ELF-1 (cell line): ENCODE results near the gene PRKCZ.

Experiments used
- DNase-seq: peaks from one replicate; pipeline ENCODE4 v3.0.0-alpha.2; 2016; ENCODE audit warnings: low read depth, low spot score

The PRKCZ gene

DNA sequence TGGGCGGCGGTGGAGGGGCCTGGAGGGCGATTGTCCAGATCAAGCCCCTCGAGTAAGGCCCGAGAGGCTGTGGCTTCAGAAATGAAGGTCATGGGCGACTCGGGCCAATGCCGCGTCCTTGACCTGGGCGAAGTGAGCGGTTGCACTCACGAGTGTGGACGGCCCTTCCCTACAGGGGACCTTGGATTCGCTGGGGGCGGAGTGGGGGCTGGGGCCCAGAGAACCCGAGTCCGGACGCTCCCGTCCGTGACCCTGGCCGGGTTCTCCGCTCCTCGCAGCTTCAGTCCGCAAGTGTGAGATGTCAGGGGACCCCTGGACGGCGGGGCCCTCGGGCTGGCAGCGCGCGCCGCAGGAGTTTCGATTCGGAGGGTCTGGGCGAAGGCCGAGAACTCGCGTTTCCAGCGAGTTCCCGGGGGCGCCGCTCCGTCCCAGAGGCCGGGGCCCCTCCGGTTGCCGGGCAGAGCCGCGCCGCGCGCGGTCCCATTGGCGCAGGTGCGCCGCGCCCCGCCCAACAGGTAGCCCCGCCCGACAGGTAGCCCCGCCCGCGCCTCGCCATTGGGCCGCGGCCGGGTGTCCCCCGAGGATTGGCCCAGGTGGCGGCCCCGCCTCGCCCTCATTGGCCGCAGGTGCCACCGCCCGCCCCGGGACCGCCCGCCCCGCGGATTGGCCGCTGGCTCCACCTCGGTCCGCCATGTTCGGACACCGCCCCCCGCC, at the start of gene PRKCZ:
Gene PRKCZ, plus strand, starts transcription at position 694 of the 714 bp plus-strand sequence. CDS start 220 bp downstream, outside the sequence.
- DNase-seq = peak; percentile 94

DNA sequence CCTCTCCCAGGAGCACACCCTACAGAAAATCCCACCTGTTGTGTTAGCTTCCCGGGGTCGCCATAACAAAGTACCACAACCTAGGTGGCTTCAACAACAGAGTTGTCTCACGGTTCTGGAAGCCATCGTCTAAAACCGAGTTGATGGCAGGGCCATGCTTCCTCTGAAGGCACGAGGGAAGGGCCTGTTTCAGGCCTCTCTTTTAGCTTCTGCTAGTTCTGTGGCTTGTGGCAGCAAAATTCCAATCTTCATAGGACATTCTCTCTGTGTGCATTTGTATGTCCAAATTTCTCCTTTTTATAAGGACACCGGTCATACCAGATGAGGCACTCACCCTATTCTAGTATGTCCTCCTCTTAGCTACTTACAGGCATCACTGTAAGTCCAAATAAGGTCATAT, 49.8 kb upstream of the PRKCZ start:
- DNase-seq = no peak

DNA sequence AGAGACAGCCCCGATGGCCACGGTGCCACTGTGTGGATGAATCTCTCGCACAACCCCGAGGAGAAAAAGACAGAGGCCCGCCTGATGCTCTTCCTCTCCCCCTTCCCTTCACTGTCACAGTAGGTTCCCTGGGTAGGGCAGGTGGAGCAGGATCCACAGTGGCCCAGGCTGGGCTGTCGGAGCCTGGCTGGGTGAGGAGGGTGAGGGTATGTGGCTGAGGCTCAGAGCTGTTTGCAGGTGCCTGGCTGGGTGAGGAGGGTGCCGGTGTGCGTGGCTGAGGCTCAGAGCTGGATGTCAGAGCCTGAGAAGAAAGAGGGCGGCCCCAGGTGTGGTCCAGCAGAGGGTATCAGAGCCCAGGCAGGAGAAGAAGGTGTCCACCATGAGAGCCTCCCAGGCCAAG, 49.4 kb upstream of the PRKCZ start:
- no peak for DNase-seq

DNA sequence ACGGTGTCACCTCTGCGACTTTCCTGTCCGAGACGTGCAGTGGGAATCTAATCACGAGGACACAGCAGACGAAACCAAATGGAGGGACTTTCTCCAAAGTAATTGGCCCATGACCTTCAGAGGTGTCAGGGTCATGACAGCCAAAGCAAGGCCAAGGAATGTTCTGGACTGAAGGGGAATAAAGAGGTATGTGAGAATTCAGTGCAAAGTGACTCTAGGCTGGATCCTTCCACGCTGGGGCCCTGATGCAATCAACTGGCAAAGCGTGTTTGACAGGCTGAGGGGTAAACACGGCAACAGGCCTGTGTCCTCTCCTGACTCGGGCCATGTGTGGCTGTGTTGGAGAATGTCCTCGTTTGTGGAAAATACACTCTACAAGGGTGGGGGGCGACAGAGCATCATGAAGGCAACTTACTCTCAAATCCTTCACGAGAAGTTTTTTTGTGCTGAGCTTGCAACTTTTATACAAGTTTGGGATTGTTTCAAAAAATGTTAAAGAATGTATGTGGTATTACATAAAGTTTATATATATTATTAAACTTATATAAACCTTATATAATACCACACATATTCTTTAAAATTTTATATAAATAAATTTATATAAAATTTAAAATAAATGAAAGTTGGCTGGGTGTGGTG, 48.3 kb upstream of the PRKCZ start:
- DNase-seq = peak; percentile 75

DNA sequence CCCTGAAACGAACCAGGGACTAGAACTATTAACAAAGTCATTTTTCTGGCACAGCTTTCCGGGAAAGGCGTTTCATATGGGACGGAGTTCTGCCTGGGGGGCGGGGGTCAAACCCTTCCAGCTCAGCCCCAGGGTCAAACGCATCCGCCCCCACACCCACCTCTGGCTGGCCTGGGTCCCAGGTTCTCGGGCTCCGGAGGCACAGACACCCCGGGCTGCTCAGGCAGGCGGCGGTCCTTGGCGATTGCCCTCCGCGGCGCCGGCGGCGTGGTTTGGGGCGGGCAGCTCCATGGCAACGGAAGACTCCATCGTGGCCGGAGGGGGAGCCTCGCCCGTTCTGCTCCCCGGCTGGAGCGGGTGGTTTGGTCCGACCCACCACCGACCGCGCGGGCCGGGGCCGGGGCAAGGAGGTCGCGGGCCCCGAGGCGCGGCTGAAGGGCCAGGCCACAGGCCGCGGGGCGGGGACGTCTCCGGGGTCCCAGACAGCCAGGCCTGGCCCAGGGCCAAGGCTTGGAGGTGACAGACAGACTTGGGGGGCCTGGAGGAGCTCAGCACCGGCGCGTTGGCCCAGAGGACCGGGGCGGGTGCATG, 46.6 kb upstream of the PRKCZ start, which contains the start of gene CFAP74:
Gene CFAP74, minus strand, starts transcription at position 246 of the 591 bp plus-strand sequence. CDS start 12,830 bp downstream, outside the sequence.
- DNase-seq = peak; percentile 88

DNA sequence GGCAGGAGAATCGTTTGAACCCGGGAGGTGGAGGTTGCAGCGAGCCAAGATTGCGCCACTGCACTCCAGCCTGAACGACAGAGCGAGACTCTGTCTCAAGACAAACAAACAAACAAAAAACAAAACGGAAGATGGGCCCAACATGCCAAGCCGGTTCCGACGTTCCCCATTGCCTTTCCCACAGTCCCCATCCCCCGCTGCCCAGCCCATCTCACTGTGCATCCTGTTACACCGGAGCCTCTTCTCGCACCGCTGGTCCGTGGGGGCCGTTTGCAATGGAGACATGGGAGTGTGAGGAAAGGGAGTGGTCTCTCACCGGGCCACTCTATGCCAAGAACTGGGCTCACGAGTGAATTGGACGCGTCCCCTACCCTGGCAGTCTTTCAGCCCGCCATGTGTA, 45.4 kb upstream of the PRKCZ start:
- DNase-seq = no peak

DNA sequence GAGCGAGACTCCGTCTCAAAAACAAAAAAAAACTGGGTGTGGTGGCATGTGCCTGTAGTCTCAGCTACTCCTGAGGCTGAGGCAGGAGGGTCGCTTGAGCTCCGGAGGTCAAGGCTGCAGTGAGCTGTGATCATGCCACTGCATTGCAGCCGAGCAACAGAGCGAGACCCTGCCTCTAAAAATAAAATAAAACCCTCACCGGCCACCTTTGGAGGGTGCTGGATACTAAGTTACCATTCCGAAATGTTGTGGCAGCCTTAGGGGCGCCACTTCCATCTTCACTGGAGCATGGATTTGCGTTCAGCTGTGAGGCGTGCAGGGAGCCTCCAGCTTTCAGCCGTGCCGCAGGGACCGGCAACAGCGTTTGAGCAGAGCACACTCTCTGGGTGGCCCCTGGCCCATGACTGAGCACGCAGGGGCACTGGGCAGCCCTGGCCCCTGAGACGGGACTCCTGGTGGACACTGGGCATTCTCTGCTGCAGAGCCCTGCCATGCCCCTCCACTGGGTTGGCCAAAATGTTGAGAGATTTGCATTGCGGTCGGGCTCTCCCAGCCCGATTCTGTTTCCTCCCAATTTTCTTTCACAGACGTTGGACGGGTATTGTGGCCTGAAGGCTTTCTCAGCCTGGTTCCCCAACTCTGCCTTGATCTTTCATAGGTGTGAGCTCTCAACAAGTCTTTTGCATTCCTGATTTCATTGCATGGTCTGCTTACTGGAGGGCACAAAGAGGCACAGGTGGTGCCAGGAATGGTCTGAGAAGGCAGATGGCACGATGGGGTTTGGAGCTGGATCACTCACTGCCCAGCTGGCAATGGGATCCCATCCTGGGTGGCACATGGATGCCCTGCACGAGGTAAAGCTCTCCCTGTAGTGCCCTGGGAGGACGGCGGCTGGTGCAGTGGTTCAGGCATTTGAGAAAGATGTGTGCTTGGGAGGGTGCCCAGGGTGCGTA, 40.8 kb upstream of the PRKCZ start:
- DNase-seq = no peak

DNA sequence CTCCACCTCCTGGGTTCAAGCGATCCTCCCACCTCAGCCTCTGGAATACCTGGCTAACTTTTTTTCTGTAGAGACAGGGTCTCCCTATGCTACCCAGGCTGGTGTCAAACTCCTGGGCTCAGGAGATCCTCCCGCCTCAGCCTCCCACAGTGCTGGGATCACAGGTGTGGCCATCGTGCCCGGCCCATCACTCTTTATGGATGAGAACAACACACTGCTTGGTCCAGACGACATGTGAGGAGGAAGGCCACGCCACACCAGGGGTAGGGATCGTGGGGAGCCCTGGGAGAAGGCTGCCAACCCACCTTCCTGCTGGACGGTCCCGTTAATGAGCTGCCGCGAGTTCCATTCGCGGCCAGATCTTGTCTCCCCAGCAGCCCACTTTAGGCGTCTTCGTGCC, 36.0 kb upstream of the PRKCZ start:
- DNase-seq = no peak

DNA sequence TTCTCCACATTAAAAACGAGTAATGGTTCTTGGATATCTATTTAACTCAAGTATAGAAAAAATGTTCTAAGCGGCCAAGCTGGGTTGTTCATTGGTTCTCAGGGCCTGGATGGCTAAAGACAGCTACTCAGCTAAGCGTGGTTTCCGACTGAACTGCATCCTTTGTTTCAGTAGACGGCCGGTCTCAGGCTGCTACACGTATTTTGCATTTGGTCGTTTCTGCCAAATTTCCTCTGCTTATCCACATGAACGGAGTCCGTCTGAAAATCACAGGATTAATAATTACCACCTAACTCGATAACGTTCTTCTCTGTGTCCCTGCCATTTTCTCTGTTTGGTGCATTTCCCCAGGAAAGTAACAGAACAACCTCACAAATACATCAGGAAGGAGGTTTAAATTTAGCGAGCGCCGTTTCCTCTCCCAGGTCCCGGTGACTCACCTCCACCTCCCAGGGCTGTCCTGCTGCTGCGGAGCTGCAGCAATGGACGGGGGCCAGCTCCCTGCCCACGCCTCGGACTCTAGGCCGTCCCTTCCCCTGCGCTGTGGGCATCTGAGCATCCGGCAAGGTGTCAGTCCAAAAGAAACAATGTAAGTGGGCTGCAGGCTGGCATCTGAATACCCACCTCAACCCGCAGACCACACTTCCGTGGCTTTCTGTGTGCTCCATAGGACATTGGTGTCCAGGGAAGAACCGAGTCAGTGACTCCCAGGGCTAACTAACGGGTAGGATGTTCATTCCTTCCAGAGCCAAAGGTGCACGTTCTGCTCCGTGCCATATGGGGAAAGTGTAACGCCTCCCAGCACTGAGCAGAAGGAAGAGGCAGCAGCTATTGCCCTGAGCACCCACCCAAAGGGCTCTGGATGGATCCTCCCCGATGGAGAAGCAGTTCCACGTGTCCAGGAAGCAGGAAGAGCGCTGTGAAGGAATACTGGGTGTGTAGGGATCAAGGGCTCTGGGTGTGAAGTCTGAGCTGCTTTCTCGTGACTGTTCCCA, 35.2 kb upstream of the PRKCZ start:
- DNase-seq = no peak

DNA sequence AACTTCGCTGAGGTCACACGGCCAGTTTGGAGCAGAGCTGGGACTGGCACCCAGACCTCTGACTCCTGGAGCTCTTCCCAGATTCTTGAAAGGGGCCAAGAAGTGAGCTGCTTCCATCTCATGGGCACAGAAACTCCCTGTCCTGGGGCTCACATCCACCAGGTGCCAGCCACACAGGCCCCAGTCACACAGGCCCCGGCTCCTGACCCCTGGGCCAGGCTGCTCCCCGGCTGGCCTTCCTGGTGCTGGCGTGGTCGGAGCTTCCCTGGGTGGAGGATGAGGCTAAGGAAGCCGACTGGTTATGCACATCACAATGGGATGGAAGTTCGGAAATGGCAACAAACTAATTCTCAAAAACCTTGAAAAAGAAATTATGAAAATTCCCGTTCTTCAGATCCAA, 34.1 kb upstream of the PRKCZ start:
- no peak for DNase-seq

DNA sequence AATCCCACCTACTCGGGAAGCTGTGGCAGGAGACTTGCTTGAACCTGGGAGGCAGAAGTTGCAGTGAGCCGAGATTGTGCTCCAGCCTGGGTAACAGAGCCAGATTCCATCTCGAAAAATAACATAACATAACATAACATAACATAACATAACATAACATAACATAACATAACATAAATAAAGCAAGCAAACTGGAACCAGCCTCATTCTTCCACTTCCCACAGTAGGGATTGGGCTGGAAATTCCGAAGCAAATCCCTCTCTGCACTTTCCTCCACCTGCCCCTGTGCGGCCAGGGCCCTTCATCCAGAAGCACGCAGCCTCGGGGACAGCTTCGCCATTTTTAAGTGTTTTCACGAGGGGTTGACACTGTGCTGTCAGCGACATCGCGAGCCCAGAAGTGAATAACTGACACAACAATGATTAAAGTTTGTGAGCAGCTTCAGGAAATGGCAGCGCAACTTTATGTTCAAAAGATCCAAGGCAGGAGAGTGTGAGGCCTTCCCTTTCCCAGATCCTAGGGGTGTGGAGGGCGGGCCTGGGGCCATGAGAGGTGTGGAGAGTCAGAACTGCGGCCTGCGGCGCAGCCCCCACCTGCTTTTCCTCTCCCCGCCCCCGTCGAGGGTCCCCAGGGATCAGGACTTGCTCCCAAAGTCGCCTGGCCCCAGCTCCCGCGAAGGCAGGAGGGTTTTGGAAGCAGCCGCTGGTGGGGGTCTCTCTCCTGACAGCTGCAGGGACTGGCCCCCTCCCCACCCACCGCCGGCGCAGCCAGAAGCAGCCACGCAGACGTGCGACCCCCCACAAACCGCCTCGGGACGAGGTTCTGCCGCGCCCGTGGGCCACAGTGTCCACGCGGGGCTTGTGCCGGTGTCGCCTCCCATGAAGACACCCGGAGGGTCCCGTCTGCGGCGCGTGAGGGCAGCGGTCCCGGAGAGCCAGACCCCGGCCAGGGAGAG, 31.7 kb upstream of the PRKCZ start:
- no peak for DNase-seq

DNA sequence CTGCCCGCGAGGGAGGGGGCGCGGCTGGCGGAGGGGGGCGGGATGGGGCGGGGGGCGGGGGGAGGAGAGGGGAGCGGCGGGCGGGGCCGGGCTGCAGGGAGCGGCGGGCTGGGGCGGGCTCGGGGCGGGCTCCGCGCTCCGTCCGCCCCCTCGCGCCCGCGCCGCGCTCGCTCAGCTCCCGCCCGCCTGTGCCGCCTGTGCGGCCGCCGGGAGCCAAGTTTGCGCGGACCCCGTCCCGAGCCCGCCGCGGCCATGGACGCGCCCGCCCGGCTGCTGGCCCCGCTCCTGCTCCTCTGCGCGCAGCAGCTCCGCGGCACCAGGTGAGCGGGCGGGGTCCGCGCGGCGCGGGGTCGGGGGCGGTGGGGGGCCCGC, 31.1 kb upstream of the PRKCZ start, which contains the start of gene GABRD:
Gene GABRD, plus strand, starts transcription at position 174 of the 372 bp plus-strand sequence. Its CDS starts 79 bp downstream, at position 253.
- DNase-seq = no peak

DNA sequence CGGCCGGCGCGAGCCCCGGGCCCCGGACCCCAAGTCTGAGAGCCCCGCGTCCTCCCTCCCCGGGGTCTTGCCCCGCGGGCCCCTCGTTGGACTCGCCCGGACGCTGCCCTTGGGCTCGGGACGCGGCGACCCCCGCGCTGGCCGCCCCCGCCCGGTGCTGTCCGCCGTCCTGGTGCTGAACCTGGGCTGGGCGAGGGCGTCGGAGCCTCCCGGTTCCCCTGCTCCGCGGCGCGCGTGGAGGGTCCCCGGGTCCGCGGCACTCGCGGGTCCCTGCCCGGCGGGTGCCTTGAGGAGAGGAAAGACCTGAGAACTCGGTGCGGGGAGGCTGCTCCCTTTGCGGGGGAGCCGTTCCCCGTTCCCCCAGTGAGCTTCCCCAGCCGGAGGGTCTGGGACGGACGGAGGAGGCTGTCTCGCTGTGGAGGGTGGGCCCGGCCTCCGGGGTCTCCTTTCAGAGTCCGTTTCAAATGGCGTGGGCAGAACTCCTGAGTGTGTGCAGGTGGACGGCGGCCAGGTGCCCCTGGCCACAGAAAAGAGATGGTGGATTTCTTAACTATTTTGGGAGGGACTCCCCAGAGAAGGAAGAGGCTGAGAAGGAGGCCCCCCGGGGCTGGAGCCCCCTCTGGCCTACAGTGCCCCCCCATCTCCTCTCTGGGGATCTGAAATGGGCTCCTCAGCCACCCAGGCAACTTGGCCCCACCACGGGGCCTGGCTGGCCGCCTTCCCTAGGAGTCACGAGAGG, 30.5 kb upstream of the PRKCZ start:
- DNase-seq = peak; percentile 37

DNA sequence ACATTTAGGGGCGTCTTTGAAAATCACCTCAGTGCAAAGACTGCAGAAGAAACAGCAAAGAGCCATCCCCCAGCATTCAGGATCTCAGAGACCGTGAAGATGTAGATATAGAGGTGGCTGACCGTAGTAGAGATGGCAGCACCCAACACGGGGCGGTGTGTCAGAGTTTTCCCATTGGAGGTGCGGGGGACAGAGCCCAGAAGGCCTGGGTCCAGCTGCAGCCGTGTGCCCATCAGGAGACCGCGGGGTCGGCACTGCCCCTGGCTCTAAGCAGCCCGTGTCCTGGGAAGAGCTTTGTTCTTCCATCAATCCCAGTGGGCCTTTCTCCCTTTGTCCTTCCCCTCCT, 29.9 kb upstream of the PRKCZ start:
- no peak for DNase-seq

DNA sequence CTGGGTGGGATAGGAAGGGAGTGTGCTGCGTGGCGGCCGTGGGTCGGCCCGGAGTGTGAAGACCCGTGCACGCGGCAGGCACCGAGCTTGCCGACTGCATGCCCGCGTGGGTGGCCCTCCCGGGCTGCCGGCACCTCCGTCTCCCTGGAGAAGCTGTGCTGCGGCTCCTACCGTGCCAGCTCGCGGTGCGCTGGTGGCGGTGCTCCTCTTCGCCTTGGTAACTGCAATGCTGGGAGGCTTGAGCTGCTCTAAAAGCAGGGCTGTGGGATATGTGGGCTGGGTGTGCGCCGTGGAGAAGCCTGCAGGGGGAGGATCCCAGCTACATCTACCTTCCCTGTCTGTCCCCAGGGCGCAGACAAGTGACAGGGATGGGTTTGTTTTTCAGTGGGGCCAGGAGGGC, 28.7 kb upstream of the PRKCZ start:
- DNase-seq = no peak

DNA sequence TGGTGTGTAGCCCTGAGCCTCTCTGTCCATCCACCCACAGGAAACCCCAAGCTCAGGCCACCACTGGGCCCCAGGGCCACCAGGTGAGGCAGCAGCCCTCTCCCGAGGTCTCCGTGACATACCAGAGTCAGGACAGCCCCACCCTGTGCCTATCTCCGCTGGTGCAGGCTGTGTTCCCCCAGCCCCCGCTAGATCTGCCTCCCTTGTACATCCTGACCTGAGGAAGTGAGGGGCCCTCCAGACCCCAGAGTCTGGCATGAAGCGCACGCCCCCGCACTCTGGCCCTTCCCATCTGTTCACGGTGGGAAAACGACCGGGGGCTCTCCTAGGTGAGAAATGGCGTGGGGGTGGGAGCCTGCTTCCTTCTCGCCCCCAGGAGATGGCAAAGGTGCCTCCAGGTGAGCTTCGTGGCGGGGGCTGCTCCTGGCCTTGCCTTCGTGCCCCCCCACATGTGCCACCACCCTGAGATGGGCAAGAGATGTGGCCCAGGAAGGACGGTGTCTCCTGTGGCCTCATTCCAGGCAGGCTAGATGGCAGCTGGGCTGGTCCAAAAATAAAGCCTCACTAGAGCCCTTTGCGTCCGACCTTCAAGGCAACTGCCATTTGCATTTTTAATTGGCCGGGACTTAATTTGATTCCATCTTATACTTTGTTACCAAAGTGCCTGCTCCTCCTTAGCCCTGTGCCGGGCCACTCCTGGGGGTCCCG, 28.0 kb upstream of the PRKCZ start:
- no peak for DNase-seq

DNA sequence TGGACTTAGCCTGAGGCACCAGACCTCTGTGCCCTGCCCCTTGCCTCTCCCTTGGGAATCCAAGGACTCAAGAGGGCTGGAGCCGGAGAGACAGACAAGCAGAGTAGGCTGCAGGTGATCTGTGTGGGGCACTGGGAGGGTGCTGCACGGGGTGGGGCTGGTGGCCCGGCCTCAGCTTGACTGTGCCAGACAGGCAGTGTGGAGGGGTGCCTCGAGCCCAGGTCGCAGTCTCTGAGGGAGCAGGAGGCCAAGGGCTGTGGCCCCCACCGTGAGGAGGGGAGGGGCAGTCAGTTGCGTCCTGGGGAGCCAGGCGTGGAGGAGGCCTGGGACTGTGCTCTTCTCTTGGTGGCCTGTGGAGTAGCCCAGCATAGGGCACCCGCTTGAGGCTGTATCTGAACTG, 27.0 kb upstream of the PRKCZ start:
- no peak for DNase-seq

DNA sequence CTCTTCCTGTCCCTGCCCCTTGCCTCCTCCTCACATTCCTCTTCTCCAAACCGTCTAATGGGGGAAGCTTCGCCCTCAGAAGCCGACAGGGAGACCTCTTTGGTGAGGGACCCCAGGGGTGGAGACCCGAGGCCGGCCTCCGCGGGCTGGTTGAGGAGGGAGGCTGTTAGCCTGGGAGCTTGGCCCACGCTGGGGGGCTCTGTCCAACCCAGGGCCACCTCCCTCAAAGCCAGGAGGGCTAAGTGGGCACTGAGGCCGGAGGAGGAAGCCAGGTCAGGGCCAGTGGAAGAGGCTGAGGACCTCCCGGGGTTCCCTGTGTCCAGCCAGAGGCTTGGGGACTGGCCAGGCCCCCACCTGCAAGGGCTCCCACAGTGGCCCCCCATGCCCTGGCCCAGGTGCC, 25.8 kb upstream of the PRKCZ start:
- no peak for DNase-seq
